ENCODE data around the gene PRKCA.
A peak's percentile ranks its signal among the peaks of the same experiment; 100 is the strongest.
"Not testable (repeated sequence)": the region's sequence is repeated elsewhere in the genome, so short reads cannot be mapped to it uniquely, and the experiment has no call there.

PRKCA gene

GRCh38 chr17:66343531-66344078 lies 41.2 kb downstream of the PRKCA start:
- TF ChIP-seq, protein P1, sequence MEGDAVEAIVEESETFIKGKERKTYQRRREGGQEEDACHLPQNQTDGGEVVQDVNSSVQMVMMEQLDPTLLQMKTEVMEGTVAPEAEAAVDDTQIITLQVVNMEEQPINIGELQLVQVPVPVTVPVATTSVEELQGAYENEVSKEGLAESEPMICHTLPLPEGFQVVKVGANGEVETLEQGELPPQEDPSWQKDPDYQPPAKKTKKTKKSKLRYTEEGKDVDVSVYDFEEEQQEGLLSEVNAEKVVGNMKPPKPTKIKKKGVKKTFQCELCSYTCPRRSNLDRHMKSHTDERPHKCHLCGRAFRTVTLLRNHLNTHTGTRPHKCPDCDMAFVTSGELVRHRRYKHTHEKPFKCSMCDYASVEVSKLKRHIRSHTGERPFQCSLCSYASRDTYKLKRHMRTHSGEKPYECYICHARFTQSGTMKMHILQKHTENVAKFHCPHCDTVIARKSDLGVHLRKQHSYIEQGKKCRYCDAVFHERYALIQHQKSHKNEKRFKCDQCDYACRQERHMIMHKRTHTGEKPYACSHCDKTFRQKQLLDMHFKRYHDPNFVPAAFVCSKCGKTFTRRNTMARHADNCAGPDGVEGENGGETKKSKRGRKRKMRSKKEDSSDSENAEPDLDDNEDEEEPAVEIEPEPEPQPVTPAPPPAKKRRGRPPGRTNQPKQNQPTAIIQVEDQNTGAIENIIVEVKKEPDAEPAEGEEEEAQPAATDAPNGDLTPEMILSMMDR (conservative IDR thresholded peaks at IDR 0.05; ENCODE audit: control insufficient read depth, insufficient read depth, low read depth, low read length): no peak
- DNase-seq (ENCODE audit: low read depth): peak; percentile 33
- H3K4me3 ChIP-seq (ENCODE audit: control insufficient read depth, low read depth, low read length): no peak overlapping the region

GRCh38 chr17:66344473-66344872 lies 42.1 kb downstream of the PRKCA start:
- TF ChIP-seq, protein P1 (conservative IDR thresholded peaks at IDR 0.05; ENCODE audit: control insufficient read depth, insufficient read depth, low read depth, low read length): no peak
- H3K4me3 ChIP-seq (ENCODE audit: control insufficient read depth, low read depth, low read length): no peak overlapping the region
- no peak for DNase-seq (ENCODE audit: low read depth)

DNA sequence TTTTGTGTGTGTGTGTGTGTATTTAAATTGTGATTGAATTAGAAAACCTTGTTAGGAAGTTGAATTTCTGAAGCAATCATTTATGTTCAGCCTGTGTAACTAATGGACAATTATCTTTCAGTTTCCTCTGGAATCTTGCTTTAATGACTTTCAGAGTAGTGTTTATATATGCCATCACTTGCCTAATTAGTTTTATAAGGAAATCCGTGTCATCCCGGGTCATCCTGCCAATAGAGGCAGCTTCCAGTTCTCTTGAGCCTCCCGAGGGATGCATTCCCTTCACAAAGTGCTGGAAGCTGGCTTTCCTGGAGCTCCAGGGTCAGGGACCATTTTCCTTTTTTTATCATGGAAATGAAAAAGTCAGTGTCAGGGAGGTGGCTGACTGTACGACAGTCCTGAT lies 42.9 kb downstream of the PRKCA start:
- DNase-seq (ENCODE audit: low read depth): no peak
- no peak overlapping the region for H3K4me3 ChIP-seq (ENCODE audit: control insufficient read depth, low read depth, low read length)
- TF ChIP-seq, protein P1 (conservative IDR thresholded peaks at IDR 0.05; ENCODE audit: control insufficient read depth, insufficient read depth, low read depth, low read length): no peak

DNA sequence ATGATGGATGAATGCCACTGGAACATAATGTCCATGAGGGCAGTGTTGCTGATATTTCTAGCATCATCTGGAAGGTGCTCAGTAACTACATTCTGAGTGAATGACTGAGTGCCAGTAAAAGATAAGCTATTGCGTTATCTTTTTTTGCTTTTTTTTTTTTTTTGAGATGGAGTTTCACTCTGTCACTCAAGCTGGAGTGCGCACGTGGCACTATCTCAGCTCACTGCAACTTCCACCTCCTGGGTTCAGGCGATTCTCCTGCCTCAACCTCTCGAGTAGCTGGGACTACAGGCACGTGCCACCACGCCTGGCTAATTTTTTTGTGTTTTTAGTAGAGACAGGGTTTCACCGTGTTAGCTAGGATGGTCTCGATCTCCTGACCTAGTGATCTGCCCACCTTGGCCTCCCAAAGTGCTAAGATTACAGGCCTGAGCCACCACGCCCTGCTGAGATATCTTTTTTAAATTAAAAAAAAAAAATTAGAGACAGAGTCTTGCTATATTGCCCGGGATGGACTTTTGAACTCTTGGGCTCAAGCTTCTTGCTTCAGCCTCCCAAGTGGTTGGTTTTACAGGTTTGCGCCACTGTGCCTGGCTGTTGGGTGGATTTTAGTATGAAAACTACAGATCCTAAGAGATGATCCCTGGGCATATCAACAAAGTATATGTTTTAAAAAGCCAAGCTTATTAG lies 43.7 kb downstream of the PRKCA start:
- DNase-seq (ENCODE audit: low read depth); H3K4me3 ChIP-seq (ENCODE audit: control insufficient read depth, low read depth, low read length): not testable (repeated sequence)

- no peak overlapping the region for H3K4me3 ChIP-seq (ENCODE audit: control insufficient read depth, low read depth, low read length)
- DNase-seq (ENCODE audit: low read depth): peak; percentile 80
- TF ChIP-seq, protein P1 (conservative IDR thresholded peaks at IDR 0.05; ENCODE audit: control insufficient read depth, insufficient read depth, low read depth, low read length): no peak
Measured at GRCh38 chr17:66347661-66348514, 45.5 kb downstream of the PRKCA start.

GRCh38 chr17:66348584-66349165 lies 46.3 kb downstream of the PRKCA start:
- no peak overlapping the region for H3K4me3 ChIP-seq (ENCODE audit: control insufficient read depth, low read depth, low read length)
- TF ChIP-seq, protein P1 (conservative IDR thresholded peaks at IDR 0.05; ENCODE audit: control insufficient read depth, insufficient read depth, low read depth, low read length): no peak
- peak; percentile 84 for DNase-seq (ENCODE audit: low read depth)
